Stomach (tissue), 9 donors: Measurements from ENCODE around the gene CPLANE1. TPM values are rescaled to one million over a fixed set of nuclear protein-coding genes. Genes with fewer than 3 reads are reported as not detected.
"Not testable (repeated sequence)": the region's sequence is repeated elsewhere in the genome, so short reads cannot be mapped to it uniquely, and the experiment has no call there.

Experiments
- DNase-seq, 2 donors: peaks; one replicate each; pipeline versions ENCODE4 v3.0.0 to v3.0.0-alpha.2; 2013 to 2019
- H3K27ac ChIP-seq, 5 donors: fragments of 200-600 bp in 4 of 5; sonication (generic) in 4 of 5; one replicate each; pipeline ENCODE4 v1.5.1; 2013 to 2019; ENCODE audit warnings: mild to moderate bottlenecking in 1 of 5, moderate library complexity in 1 of 5
- H3K27me3 ChIP-seq, 3 donors: fragments of 200-600 bp; sonication (generic); one replicate each; pipeline ENCODE4 v1.5.1; 2017 to 2019; ENCODE audit warnings: mixed run types in 1 of 3
- H3K36me3 ChIP-seq, 4 donors: fragments of 200-600 bp; sonication (generic); 1 replicate in 3 of 4; 2 replicates in 1 of 4; pipeline ENCODE4 v1.5.1; 2016 to 2019
- H3K4me1 ChIP-seq, 4 donors: fragments of 200-600 bp; sonication (generic); one replicate each; pipeline ENCODE4 v1.5.1; 2016 to 2019
- H3K4me3 ChIP-seq, 4 donors: fragments of 200-600 bp; sonication (generic) in 3 of 4; one replicate each; pipeline ENCODE4 v1.5.1; 2016 to 2019; ENCODE audit warnings: mild to moderate bottlenecking in 1 of 4
- H3K9me3 ChIP-seq, 4 donors: fragments of 200-600 bp; sonication (generic); one replicate each; pipeline ENCODE4 v1.5.1; 2016 to 2019
- CTCF ChIP-seq, 7 experiments: fragments of 450-650 bp in 4 of 7; fragments of 200-600 bp in 3 of 7; sonication (generic) in 3 of 7; IDR thresholded peaks; one replicate each; pipeline ENCODE4 v1.5.1; 2016 to 2019; ENCODE audit warnings: antibody characterized with exemption in 7 of 7, control low read depth in 2 of 7, mild to moderate bottlenecking in 1 of 7
- EP300 ChIP-seq: sonication (generic); formaldehyde crosslinking; IDR thresholded peaks from one replicate; pipeline ENCODE4 v1.6.1; 2017; ENCODE audit warnings: antibody characterized with exemption
- POLR2A ChIP-seq, 4 donors: fragments of 450-650 bp; IDR thresholded peaks; one replicate each; pipeline ENCODE4 v1.6.1; 2016; ENCODE audit warnings: antibody characterized with exemption in 4 of 4, control low read depth in 2 of 4, mild to moderate bottlenecking in 1 of 4, moderate library complexity in 1 of 4
- POLR2AphosphoS5 ChIP-seq, 3 donors: sonication (generic); formaldehyde crosslinking; IDR thresholded peaks; one replicate each; pipeline ENCODE4 v1.6.1; 2016; ENCODE audit warnings: antibody characterized with exemption in 3 of 3
- whole genome bisulfite sequencing, 5 donors: extraction: QIAGEN DNeasy Blood & Tissue Kit in 3 of 5; methylation state at CpG; one replicate each; pipeline versions ENCODE4 v1.1.5 to v1.1.7; 2013 to 2018; 5-methylcytosine and 5-hydroxymethylcytosine counted together
- intact Hi-C: fragments of 100-400 bp; cut with DNase I; formaldehyde crosslinking; loops from one replicate; pipeline ENCODE4 v1.15.1; 2023; ENCODE audit warnings: low total_unique reads
- polyA plus RNA-seq, 3 donors: library from polyadenylated mRNA; stranded (reverse); fragments of 200-250 nt; gene quantifications; one replicate each; pipeline ENCODE4 v1.2.3, GENCODE V29; 2013
- total RNA-seq, 5 donors: library from RNA; depleted of rRNA; stranded (reverse); fragments of >200 nt; gene quantifications; one replicate each; pipeline versions ENCODE4 v1.1.0 to v1.2.3, GENCODE V29; 2014 to 2016
- donor health status: healthy with polysubstance abuse.
- donor health status: Bipolar disorder and iron deficiency.
- donor health status: healthy.

The CPLANE1 gene
- total and polyA plus RNA-seq, 8 donors = 1.2 to 53.2 (median 13.3) TPM

GRCh38 chr5:37272511-37272910 lies 23.3 kb upstream of the CPLANE1 start:
- intact Hi-C loops = no loop called here
- Histone ChIP-seq H3K4me1 (no peaks in the 10 kb centered on the region), H3K9me3 (peaks cover 3 to 17% (median 12%) of the 10 kb centered on the region in 4 donors), H3K36me3 (no peaks in the 10 kb centered on the region), H3K27me3 (no peaks in the 10 kb centered on the region), H3K27ac (peak overlapping the region in 2 of 5 donors; percentile 46), H3K4me3 (no peak overlapping the region)
- DNase-seq = peak; percentile 59 to 76
- no peak for TF ChIP-seq CTCF (IDR thresholded peaks at IDR 0.05)
- TF ChIP-seq POLR2AphosphoS5 (IDR thresholded peaks at IDR 0.05) = peak in 1 of 3 donors; percentile 14
- 23 to 61% (median 48%) methylated on average over 1 of the region's 1 CpG for WGBS, 5 donors

GRCh38 chr5:37268100-37268499 lies 18.9 kb upstream of the CPLANE1 start:
- H3K4me1 ChIP-seq, H3K4me3 ChIP-seq, H3K36me3 ChIP-seq, H3K27ac ChIP-seq, DNase-seq, H3K27me3 ChIP-seq, intact Hi-C loops: not testable (repeated sequence)
- peaks cover 3 to 17% (median 12%) of the 10 kb centered on the region in 4 donors for H3K9me3 ChIP-seq

- Histone ChIP-seq H3K27me3 (no peaks in the 10 kb centered on the region), H3K4me1 (no peaks in the 10 kb centered on the region), H3K9me3 (no peaks in the 10 kb centered on the region), H3K27ac (no peak overlapping the region), H3K4me3 (no peak overlapping the region), H3K36me3 (no peaks in the 10 kb centered on the region)
- intact Hi-C loops = no loop called here
- DNase-seq = no peak
- WGBS, 5 donors = 68 to 80% (median 76%) methylated on average over 4 of the region's 4 CpGs
- TF ChIP-seq CTCF (IDR thresholded peaks at IDR 0.05) = no peak
- TF ChIP-seq POLR2AphosphoS5 (IDR thresholded peaks at IDR 0.05) = no peak
- no peak for TF ChIP-seq EP300
- no peak for TF ChIP-seq POLR2A (IDR thresholded peaks at IDR 0.05)
These were observed 6.7 kb upstream of the CPLANE1 start for GRCh38 chr5:37255774-37256358.

GRCh38 chr5:37254581-37254980 lies 5.4 kb upstream of the CPLANE1 start:
- Histone ChIP-seq H3K9me3 (no peaks in the 10 kb centered on the region), H3K36me3 (no peaks in the 10 kb centered on the region), H3K4me1 (peaks cover 0 to 7% (median 3%) of the 10 kb centered on the region in 4 donors), H3K27me3 (no peaks in the 10 kb centered on the region), H3K4me3 (no peak overlapping the region), H3K27ac (no peak overlapping the region)
- intact Hi-C loops = no loop called here
- TF ChIP-seq EP300 = no peak
- TF ChIP-seq POLR2A (IDR thresholded peaks at IDR 0.05) = no peak
- TF ChIP-seq CTCF (IDR thresholded peaks at IDR 0.05) = no peak
- TF ChIP-seq POLR2AphosphoS5 (IDR thresholded peaks at IDR 0.05) = no peak
- WGBS, 5 donors = 86 to 97% (median 95%) methylated on average over 1 of the region's 1 CpG
- no peak for DNase-seq

GRCh38 chr5:37251665-37252064 lies 2.5 kb upstream of the CPLANE1 start:
- Histone ChIP-seq H3K27ac (no peak overlapping the region), H3K4me1 (peaks cover 11 to 26% (median 18%) of the 10 kb centered on the region in 4 donors), H3K9me3 (no peaks in the 10 kb centered on the region), H3K4me3 (no peak overlapping the region), H3K36me3 (no peaks in the 10 kb centered on the region), H3K27me3 (no peaks in the 10 kb centered on the region)
- no peak for DNase-seq
- intact Hi-C loops = no loop called here
- TF ChIP-seq POLR2AphosphoS5 (IDR thresholded peaks at IDR 0.05) = no peak
- no peak for TF ChIP-seq EP300
- TF ChIP-seq POLR2A (IDR thresholded peaks at IDR 0.05) = no peak
- TF ChIP-seq CTCF (IDR thresholded peaks at IDR 0.05) = no peak
